ENCODE data around the gene IFI6. TPM values are rescaled to one million over a fixed set of nuclear protein-coding genes. Genes with fewer than 3 reads are reported as not detected.
A peak's percentile ranks its signal among the peaks of the same experiment; 100 is the strongest.
"Not testable (repeated sequence)": the region's sequence is repeated elsewhere in the genome, so short reads cannot be mapped to it uniquely, and the experiment has no call there.

Gene IFI6
- total RNA-seq, 1 donor from 2014 or later = 21.4 TPM

- DNase-seq (ENCODE audit: low read depth in 2 of 2) = peak; percentile 39 to 67
Observed at GRCh38 chr1:27630859-27631491, 41.0 kb downstream of the IFI6 start.

- no peak for DNase-seq (ENCODE audit: low read depth in 2 of 2)
Observed at GRCh38 chr1:27628712-27629111, 43.3 kb downstream of the IFI6 start.

GRCh38 chr1:27627733-27628132 is 44.3 kb downstream of the IFI6 start:
- DNase-seq (ENCODE audit: low read depth in 2 of 2) = not testable (repeated sequence)

GRCh38 chr1:27627061-27627460 is 44.9 kb downstream of the IFI6 start:
- no peak for DNase-seq (ENCODE audit: low read depth in 2 of 2)

GRCh38 chr1:27626031-27626935 is 45.7 kb downstream of the IFI6 start:
- no peak for DNase-seq (ENCODE audit: low read depth in 2 of 2)

- DNase-seq (ENCODE audit: low read depth in 2 of 2) = peak in 1 of 2 donors; percentile 28
Observed at GRCh38 chr1:27624467-27625178, 47.4 kb downstream of the IFI6 start.

GRCh38 chr1:27623327-27624212 is 48.4 kb downstream of the IFI6 start:
- DNase-seq (ENCODE audit: low read depth in 2 of 2) = no peak

GRCh38 chr1:27622828-27623227 is 49.2 kb downstream of the IFI6 start:
- no peak for DNase-seq (ENCODE audit: low read depth in 2 of 2)

GRCh38 chr1:27621051-27621920 is 50.7 kb downstream of the IFI6 start:
- DNase-seq (ENCODE audit: low read depth in 2 of 2) = peak; percentile 61 to 71

GRCh38 chr1:27619782-27620438 is 52.1 kb downstream of the IFI6 start:
- DNase-seq (ENCODE audit: low read depth in 2 of 2) = not testable (repeated sequence)

GRCh38 chr1:27618341-27619082 is 53.5 kb downstream of the IFI6 start:
- no peak for DNase-seq (ENCODE audit: low read depth in 2 of 2)

- DNase-seq (ENCODE audit: low read depth in 2 of 2) = no peak
Observed at GRCh38 chr1:27617420-27617819, 54.6 kb downstream of the IFI6 start.

- no peak for DNase-seq (ENCODE audit: low read depth in 2 of 2)
Observed at GRCh38 chr1:27616441-27616840, 55.6 kb downstream of the IFI6 start.

Other genes starting within 250 kb of the IFI6 start
- 31.8 and 34.7 TPM in 2 replicates for gene WASF2, start 182.0 kb downstream of the IFI6 start, total RNA-seq
- 5.0 and 6.7 TPM in 2 replicates for gene AHDC1, start 68.0 kb downstream of the IFI6 start, total RNA-seq
- under 0.01 and 0.20 TPM in 2 replicates for gene FGR, start 37.0 kb downstream of the IFI6 start, total RNA-seq
- 5.4 and 9.1 TPM in 2 replicates for gene FAM76A, start 53.8 kb upstream of the IFI6 start, total RNA-seq
- gene STX12, start 101.0 kb upstream of the IFI6 start, total RNA-seq = 56.9 and 78.2 TPM in 2 replicates
- 47.7 and 56.5 TPM in 2 replicates for gene PPP1R8, start 158.6 kb upstream of the IFI6 start, total RNA-seq
- 34.7 and 35.9 TPM in 2 replicates for gene THEMIS2, start 200.4 kb upstream of the IFI6 start, total RNA-seq
- 41.1 and 47.5 TPM in 2 replicates for gene RPA2, start 242.4 kb upstream of the IFI6 start, total RNA-seq